Measurements from ENCODE around the gene MLEC. TPM values are rescaled to one million over a fixed set of nuclear protein-coding genes. Genes with fewer than 3 reads are reported as not detected.

The MLEC gene
- total RNA-seq, 1 experiment from 2014 or later, result 107 TPM

GRCh38 chr12:120724720-120725119 lies 37.8 kb downstream of the MLEC start:
- no peak for TF ChIP-seq CTCF (IDR thresholded peaks at IDR 0.05; ENCODE audit: unreplicated experiment)
- Mint-ChIP-seq H3K27me3 (ENCODE audit: insufficient read depth, unreplicated experiment) (no peaks in the 10 kb centered on the region), H3K27ac (ENCODE audit: low read depth, unreplicated experiment) (no peak overlapping the region), H3K4me3 (ENCODE audit: unreplicated experiment) (peak overlapping the region; percentile 79), H3K36me3 (ENCODE audit: insufficient read depth, unreplicated experiment) (peaks cover 39% of the 10 kb centered on the region), H3K9me3 (ENCODE audit: unreplicated experiment) (no peaks in the 10 kb centered on the region), H3K4me1 (ENCODE audit: insufficient read depth, unreplicated experiment) (peaks cover 16% of the 10 kb centered on the region)
- intact Hi-C loops (cut with micrococcal nuclease), result no loop called here
- no peak for DNase-seq (ENCODE audit: unreplicated experiment)
- ChIA-PET CTCF (no interaction called here), POLR2A (interaction anchor here (1.4 kb wide), 1 partner anchor 13 kb away, joined by 4 read pairs; no protein-coding TSS in a partner anchor)
- BruUV-seq (replicated peaks), result no TSS peak

GRCh38 chr12:120725151-120725658 lies 38.3 kb downstream of the MLEC start:
- Mint-ChIP-seq H3K4me1 (ENCODE audit: insufficient read depth, unreplicated experiment) (peaks cover 16% of the 10 kb centered on the region), H3K4me3 (ENCODE audit: unreplicated experiment) (peak overlapping the region; percentile 79), H3K36me3 (ENCODE audit: insufficient read depth, unreplicated experiment) (peaks cover 34% of the 10 kb centered on the region), H3K9me3 (ENCODE audit: unreplicated experiment) (no peaks in the 10 kb centered on the region), H3K27ac (ENCODE audit: low read depth, unreplicated experiment) (no peak overlapping the region), H3K27me3 (ENCODE audit: insufficient read depth, unreplicated experiment) (no peaks in the 10 kb centered on the region)
- DNase-seq (ENCODE audit: unreplicated experiment), result no peak
- no TSS peak for BruUV-seq (replicated peaks)
- CTCF ChIA-PET, result interaction anchor here (1.0 kb wide), 1 partner anchor 251 kb away, joined by 3 read pairs; no protein-coding TSS in a partner anchor
- POLR2A ChIA-PET, result interaction anchor here (1.4 kb wide), 1 partner anchor 13 kb away, joined by 4 read pairs; no protein-coding TSS in a partner anchor
- intact Hi-C loops (cut with micrococcal nuclease), result no loop called here
- no peak for TF ChIP-seq CTCF (IDR thresholded peaks at IDR 0.05; ENCODE audit: unreplicated experiment)

- no TSS peak for BruUV-seq (replicated peaks)
- POLR2A ChIA-PET, result interaction anchor here (1.4 kb wide), 1 partner anchor 14 kb away, joined by 4 read pairs; no protein-coding TSS in a partner anchor
These were observed 38.9 kb downstream of the MLEC start, which contains the start of gene ACADS for GRCh38 chr12:120725659-120726509. Gene ACADS, plus strand, starts transcription at chr12:120725826. Its CDS starts 60 bp downstream, at chr12:120725886.

More at GRCh38 chr12:120725659-120726509, 38.9 kb downstream of the MLEC start, which contains the start of gene ACADS:
- peak within 1 kb of the TSS; percentile 79 for H3K4me3 Mint-ChIP-seq (ENCODE audit: unreplicated experiment)
- H3K36me3 Mint-ChIP-seq (ENCODE audit: insufficient read depth, unreplicated experiment), result peaks cover 27% of the 10 kb centered on the region
- peaks cover 9% of the 10 kb centered on the region for H3K4me1 Mint-ChIP-seq (ENCODE audit: insufficient read depth, unreplicated experiment)
- H3K9me3 Mint-ChIP-seq (ENCODE audit: unreplicated experiment), result no peaks in the 10 kb centered on the region
- TF ChIP-seq CTCF (IDR thresholded peaks at IDR 0.05; ENCODE audit: unreplicated experiment), result no peak
- H3K27me3 Mint-ChIP-seq (ENCODE audit: insufficient read depth, unreplicated experiment), result no peaks in the 10 kb centered on the region
- no peak within 1 kb of the TSS for H3K27ac Mint-ChIP-seq (ENCODE audit: low read depth, unreplicated experiment)
- CTCF ChIA-PET, result interaction anchor here (0.5 to 1.0 kb wide), 2 partner anchors 153 to 250 kb away, joined by 3 to 5 read pairs; no protein-coding TSS in a partner anchor
- DNase-seq (ENCODE audit: unreplicated experiment), result peak; percentile 69
- intact Hi-C loops (cut with micrococcal nuclease), result no loop called here
